HG03039 (cell line): Measurements from ENCODE around the gene JUNB.
A peak's percentile ranks its signal among the peaks of the same experiment; 100 is the strongest.
"Not testable (repeated sequence)": the region's sequence is repeated elsewhere in the genome, so short reads cannot be mapped to it uniquely, and the experiment has no call there.

Experiments used
- ATAC-seq: cut with Tn5 transposase; IDR thresholded peaks from one replicate; pipeline ENCODE4 v1.9.1; 2021; ENCODE audit warnings: mild to moderate bottlenecking, moderate library complexity; ENCODE audit not compliant: unreplicated experiment

The JUNB gene

GRCh38 chr19:12802267-12803106 lies 11.2 kb downstream of the JUNB start:
- ATAC-seq, result no peak

- no peak for ATAC-seq
Observed at GRCh38 chr19:12804051-12804450, 12.8 kb downstream of the JUNB start.

- peak; percentile 66 for ATAC-seq
Observed at GRCh38 chr19:12806242-12807081, 15.2 kb downstream of the JUNB start, which contains the start of gene RNASEH2A. Gene RNASEH2A, plus strand, starts transcription at chr19:12806584. Its CDS starts 90 bp downstream, at chr19:12806674.

GRCh38 chr19:12815088-12815487 lies 23.8 kb downstream of the JUNB start:
- no peak for ATAC-seq

GRCh38 chr19:12817188-12817587 lies 25.9 kb downstream of the JUNB start:
- ATAC-seq, result not testable (repeated sequence)

GRCh38 chr19:12817810-12818209 lies 26.5 kb downstream of the JUNB start:
- not testable (repeated sequence) for ATAC-seq

- ATAC-seq, result no peak
Observed at GRCh38 chr19:12821761-12822160, 30.5 kb downstream of the JUNB start.

GRCh38 chr19:12825254-12826131 lies 34.2 kb downstream of the JUNB start:
- no peak for ATAC-seq

GRCh38 chr19:12828494-12828893 lies 37.2 kb downstream of the JUNB start:
- ATAC-seq, result no peak

- no peak for ATAC-seq
Observed at GRCh38 chr19:12833418-12833737, 42.1 kb downstream of the JUNB start.

- no peak for ATAC-seq
Observed at GRCh38 chr19:12833738-12834565, 42.7 kb downstream of the JUNB start.

- ATAC-seq, result no peak
Observed at GRCh38 chr19:12834566-12834943, 43.3 kb downstream of the JUNB start, which contains the start of gene RTBDN. Gene RTBDN, minus strand, starts transcription at chr19:12834579. Its CDS starts 4,600 bp downstream, at chr19:12829979.

GRCh38 chr19:12834976-12835757 lies 43.9 kb downstream of the JUNB start:
- no peak for ATAC-seq

- ATAC-seq, result no peak
Observed at GRCh38 chr19:12836529-12836863, 45.2 kb downstream of the JUNB start.

GRCh38 chr19:12837225-12837624 lies 45.9 kb downstream of the JUNB start:
- no peak for ATAC-seq

- ATAC-seq, result no peak
Observed at GRCh38 chr19:12838182-12838885, 47.0 kb downstream of the JUNB start, which contains the start of gene MAST1. Gene MAST1, plus strand, starts transcription at chr19:12838515. Its CDS starts 58 bp downstream, at chr19:12838573.

- ATAC-seq, result no peak
Observed at GRCh38 chr19:12838886-12839756, 47.8 kb downstream of the JUNB start.
